ENCODE data around the gene ABLIM2. TPM values are rescaled to one million over a fixed set of nuclear protein-coding genes. Genes with fewer than 3 reads are reported as not detected.

Gene ABLIM2
- total RNA-seq, 4 donors from 2014 or later = 4.2 to 28.5 (median 8.7) TPM

GRCh38 chr4:8005033-8005808 is 153.4 kb downstream of the ABLIM2 start:
- Histone ChIP-seq H3K9me3 (no peaks in the 10 kb centered on the region), H3K36me3 (peaks cover 7 to 35% (median 14%) of the 10 kb centered on the region in 4 donors), H3K27me3 (no peaks in the 10 kb centered on the region), H3K4me3 (no peak overlapping the region), H3K27ac (replicated peaks in 1 of 4) (no peak overlapping the region), H3K4me1 (peaks cover 0 to 4% (median under 1%) of the 10 kb centered on the region in 4 donors)
- WGBS = 93% methylated on average over 36 of the region's 36 CpGs
- intact Hi-C loops (cut with DNase I) = no loop called here
- no peak for DNase-seq (ENCODE audit: extremely low spot score)
- no peak for TF ChIP-seq POLR2A (IDR thresholded peaks at IDR 0.05; ENCODE audit: low read depth)
- TF ChIP-seq, protein P1, sequence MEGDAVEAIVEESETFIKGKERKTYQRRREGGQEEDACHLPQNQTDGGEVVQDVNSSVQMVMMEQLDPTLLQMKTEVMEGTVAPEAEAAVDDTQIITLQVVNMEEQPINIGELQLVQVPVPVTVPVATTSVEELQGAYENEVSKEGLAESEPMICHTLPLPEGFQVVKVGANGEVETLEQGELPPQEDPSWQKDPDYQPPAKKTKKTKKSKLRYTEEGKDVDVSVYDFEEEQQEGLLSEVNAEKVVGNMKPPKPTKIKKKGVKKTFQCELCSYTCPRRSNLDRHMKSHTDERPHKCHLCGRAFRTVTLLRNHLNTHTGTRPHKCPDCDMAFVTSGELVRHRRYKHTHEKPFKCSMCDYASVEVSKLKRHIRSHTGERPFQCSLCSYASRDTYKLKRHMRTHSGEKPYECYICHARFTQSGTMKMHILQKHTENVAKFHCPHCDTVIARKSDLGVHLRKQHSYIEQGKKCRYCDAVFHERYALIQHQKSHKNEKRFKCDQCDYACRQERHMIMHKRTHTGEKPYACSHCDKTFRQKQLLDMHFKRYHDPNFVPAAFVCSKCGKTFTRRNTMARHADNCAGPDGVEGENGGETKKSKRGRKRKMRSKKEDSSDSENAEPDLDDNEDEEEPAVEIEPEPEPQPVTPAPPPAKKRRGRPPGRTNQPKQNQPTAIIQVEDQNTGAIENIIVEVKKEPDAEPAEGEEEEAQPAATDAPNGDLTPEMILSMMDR (IDR thresholded peaks at IDR 0.05) = no peak
- TF ChIP-seq POLR2AphosphoS5 (IDR thresholded peaks at IDR 0.05) = no peak
- no peak for TF ChIP-seq EP300 (IDR thresholded peaks at IDR 0.05)

- H3K27ac ChIP-seq (replicated peaks in 1 of 4) = no peak overlapping the region
- no peaks in the 10 kb centered on the region for H3K4me1 ChIP-seq
- TF ChIP-seq EP300 (IDR thresholded peaks at IDR 0.05) (no peak), POLR2AphosphoS5 (IDR thresholded peaks at IDR 0.05) (no peak), POLR2A (IDR thresholded peaks at IDR 0.05; ENCODE audit: low read depth) (no peak)
- TF ChIP-seq, protein P1 (IDR thresholded peaks at IDR 0.05) = no peak
- H3K36me3 ChIP-seq = peaks cover 7 to 38% (median 14%) of the 10 kb centered on the region in 4 donors
- no peaks in the 10 kb centered on the region for H3K27me3 ChIP-seq
- H3K9me3 ChIP-seq = no peaks in the 10 kb centered on the region
- DNase-seq (ENCODE audit: extremely low spot score) = no peak
- 82% methylated on average over 6 of the region's 6 CpGs for WGBS
- intact Hi-C loops (cut with DNase I) = no loop called here
- no peak overlapping the region for H3K4me3 ChIP-seq
These were observed 154.5 kb downstream of the ABLIM2 start for GRCh38 chr4:8004066-8004465.

GRCh38 chr4:8002525-8003309 is 155.9 kb downstream of the ABLIM2 start:
- Histone ChIP-seq H3K4me1 (no peaks in the 10 kb centered on the region), H3K36me3 (peaks cover 7 to 32% (median 13%) of the 10 kb centered on the region in 4 donors), H3K27me3 (no peaks in the 10 kb centered on the region), H3K27ac (replicated peaks in 1 of 4) (no peak overlapping the region), H3K4me3 (no peak overlapping the region), H3K9me3 (no peaks in the 10 kb centered on the region)
- no peak for TF ChIP-seq POLR2A (IDR thresholded peaks at IDR 0.05; ENCODE audit: low read depth)
- 89% methylated on average over 23 of the region's 23 CpGs for WGBS
- no peak for DNase-seq (ENCODE audit: extremely low spot score)
- intact Hi-C loops (cut with DNase I) = no loop called here

DNA sequence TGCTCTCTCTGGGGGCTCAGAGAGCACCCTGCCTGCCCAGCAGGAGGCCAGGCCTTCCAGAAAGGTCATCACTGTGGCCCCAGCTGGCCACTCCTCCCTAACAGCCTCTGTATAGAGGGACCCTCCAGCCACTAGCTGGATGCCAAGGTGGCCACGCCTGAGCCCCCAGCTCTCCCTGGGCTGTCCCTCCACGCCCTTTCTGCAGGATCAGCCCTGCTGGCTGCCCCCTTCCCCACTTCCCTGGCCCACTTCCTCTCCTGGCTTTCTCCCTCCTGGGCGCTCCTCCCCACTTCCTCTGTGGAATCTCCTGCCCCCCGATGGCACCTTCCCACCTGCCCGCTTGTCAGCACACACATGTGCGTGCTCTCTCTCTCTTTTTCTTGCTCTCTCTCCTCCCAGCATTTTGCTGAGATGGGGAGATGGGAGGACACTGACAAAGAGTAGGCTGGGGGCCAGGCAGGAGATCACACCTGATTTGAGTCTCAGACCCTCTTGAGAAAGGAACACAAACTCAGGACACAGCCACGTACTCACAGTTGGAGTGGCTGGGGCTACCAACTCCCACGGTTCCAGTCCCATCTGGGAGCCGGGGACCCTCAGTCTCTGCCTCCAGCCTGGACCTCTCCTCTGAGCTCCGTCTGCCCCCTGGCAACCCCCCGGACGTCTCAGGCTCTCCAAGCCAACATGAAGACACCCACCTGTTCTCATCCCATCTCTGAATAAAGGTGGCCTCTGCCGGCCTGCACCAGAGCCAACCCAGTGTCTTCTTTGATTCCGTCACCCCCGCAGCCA is 156.9 kb downstream of the ABLIM2 start:
- no peak overlapping the region for H3K4me3 ChIP-seq
- no peaks in the 10 kb centered on the region for H3K4me1 ChIP-seq
- H3K9me3 ChIP-seq = no peaks in the 10 kb centered on the region
- H3K27ac ChIP-seq (replicated peaks in 1 of 4) = no peak overlapping the region
- peaks cover 7 to 30% (median 9%) of the 10 kb centered on the region in 4 donors for H3K36me3 ChIP-seq
- no peak for DNase-seq (ENCODE audit: extremely low spot score)
- no peak for TF ChIP-seq EP300 (IDR thresholded peaks at IDR 0.05)
- TF ChIP-seq POLR2AphosphoS5 (IDR thresholded peaks at IDR 0.05) = no peak
- no peak for TF ChIP-seq POLR2A (IDR thresholded peaks at IDR 0.05; ENCODE audit: low read depth)
- TF ChIP-seq, protein P1 (IDR thresholded peaks at IDR 0.05) = no peak
- no peaks in the 10 kb centered on the region for H3K27me3 ChIP-seq
- WGBS = 84% methylated on average over 15 of the region's 15 CpGs
- intact Hi-C loops (cut with DNase I) = no loop called here
